Small intestine (tissue), 7 donors: ENCODE data around the gene RASL10A. TPM values are rescaled to one million over a fixed set of nuclear protein-coding genes. Genes with fewer than 3 reads are reported as not detected.

Source experiments
- DNase-seq, 2 donors: peaks; one replicate each; pipeline versions ENCODE4 v3.0.0 to v3.0.0-alpha.2; 2013
- FAIRE-seq: peaks from 2 replicates; lab custom pipeline; 2012; peaks lifted over from hg19 to GRCh38; lab: Jason Lieb, UNC
- H3K27ac ChIP-seq, 3 donors: one replicate each; pipeline ENCODE4 v1.5.1; 2013; ENCODE audit warnings: low read length in 2 of 3, mild to moderate bottlenecking in 2 of 3, control low read depth in 1 of 3, inconsistent platforms in 1 of 3, low read depth in 1 of 3, moderate library complexity in 1 of 3
- H3K27me3 ChIP-seq, 3 donors: one replicate each; pipeline ENCODE4 v1.6.1; 2013; ENCODE audit warnings: low read length in 3 of 3, inconsistent platforms in 1 of 3; ENCODE audit not compliant: control insufficient read depth in 3 of 3, insufficient read depth in 3 of 3
- H3K36me3 ChIP-seq, 3 donors: one replicate each; pipeline ENCODE4 v1.6.1; 2013; ENCODE audit warnings: low read length in 3 of 3, inconsistent platforms in 1 of 3, low read depth in 1 of 3, mild to moderate bottlenecking in 1 of 3, moderate library complexity in 1 of 3; ENCODE audit not compliant: control insufficient read depth in 3 of 3, insufficient read depth in 2 of 3
- H3K4me1 ChIP-seq, 3 donors: one replicate each; pipeline ENCODE4 v1.6.1; 2013; ENCODE audit warnings: low read length in 2 of 3, inconsistent platforms in 1 of 3, low read depth in 1 of 3, mild to moderate bottlenecking in 1 of 3, moderate library complexity in 1 of 3; ENCODE audit not compliant: control insufficient read depth in 3 of 3, insufficient read depth in 2 of 3
- H3K4me3 ChIP-seq, 3 donors: one replicate each; pipeline ENCODE4 v1.5.1; 2013; ENCODE audit warnings: low read length in 3 of 3, control low read depth in 1 of 3, inconsistent platforms in 1 of 3, low read depth in 1 of 3, mild to moderate bottlenecking in 1 of 3, moderate library complexity in 1 of 3
- H3K9me3 ChIP-seq, 2 donors: one replicate each; pipeline ENCODE4 v1.6.1; 2013; ENCODE audit warnings: low read depth in 1 of 2, low read length in 1 of 2; ENCODE audit not compliant: control insufficient read depth in 2 of 2, insufficient read depth in 1 of 2
- WGBS, 3 donors: extraction: QIAGEN DNeasy Blood & Tissue Kit; methylation state at CpG; one replicate each; pipeline ENCODE4 v1.1.7; 2013; 5-methylcytosine and 5-hydroxymethylcytosine counted together
- polyA plus RNA-seq, 4 donors: library from polyadenylated mRNA; stranded (reverse) in 3 of 4; unstranded in 1 of 4; fragments of 200-250 nt in 3 of 4; fragments of 120-200 nt in 1 of 4; gene quantifications; one replicate each; pipeline versions ENCODE4 v1.2.1 to v1.2.3, GENCODE V29; 2013
- donor health status: healthy with polysubstance abuse.
- donor health status: control.
- donor health status: control.
- donor health status: Bipolar disorder and iron deficiency.
- donor health status: healthy.

The RASL10A gene
- polyA plus RNA-seq, 4 donors, result 0.74 to 4.1 (median 3.8) TPM

GRCh38 chr22:29263791-29264276 is 51.7 kb downstream of the RASL10A start:
- no peak overlapping the region for H3K27ac ChIP-seq
- peaks cover 0 to 62% (median 3%) of the 10 kb centered on the region in 3 donors for H3K36me3 ChIP-seq
- no peak overlapping the region for H3K4me3 ChIP-seq
- H3K27me3 ChIP-seq, result no peaks in the 10 kb centered on the region
- no peak for FAIRE-seq
- no peak for DNase-seq
- no peaks in the 10 kb centered on the region for H3K9me3 ChIP-seq
- 83 to 86% (median 84%) methylated on average over 11 to 14 of the region's 14 CpGs for WGBS, 3 donors
- peaks cover 2 to 10% (median 3%) of the 10 kb centered on the region in 3 donors for H3K4me1 ChIP-seq

Other genes starting within 250 kb of the RASL10A start
- gene KREMEN1, start 242.7 kb downstream of the RASL10A start, polyA plus RNA-seq, result 10 to 100 TPM in 2 of 4 donors, 1 to 10 TPM in 2; 1.1 to 24.6 (median 7.0) TPM
- 100 to 1,000 TPM in 1 of 4 donors, 1 to 10 TPM in 2, not detected in 1; 2.7 to 131 (median 4.7) TPM for gene EMID1, start 109.8 kb downstream of the RASL10A start, polyA plus RNA-seq
- 10 to 100 TPM; 13.6 to 43.1 (median 18.3) TPM for gene RHBDD3, start 47.7 kb downstream of the RASL10A start, polyA plus RNA-seq
- 100 to 1,000 TPM; 145 to 245 (median 186) TPM for gene EWSR1, start 47.4 kb downstream of the RASL10A start, polyA plus RNA-seq
- gene GAS2L1, start 9.0 kb downstream of the RASL10A start, polyA plus RNA-seq, result 10 to 100 TPM in 3 of 4 donors, 1 to 10 TPM in 1; 3.9 to 49.0 (median 29.0) TPM
- gene AP1B1, start 72.9 kb upstream of the RASL10A start, polyA plus RNA-seq, result 10 to 100 TPM; 51.6 to 61.6 (median 57.6) TPM
- gene RFPL1, start 122.9 kb upstream of the RASL10A start, polyA plus RNA-seq, result under 1 TPM in 2 of 4 donors, not detected in 2; 0.04 to 0.43 TPM
- 1 to 10 TPM in 2 of 4 donors, not detected in 2; 1.9 to 4.7 TPM for gene NEFH, start 164.5 kb upstream of the RASL10A start, polyA plus RNA-seq
- 10 to 100 TPM; 20.3 to 27.3 (median 22.5) TPM for gene THOC5, start 238.1 kb upstream of the RASL10A start, polyA plus RNA-seq